Stimulated activated CD8-positive, alpha-beta memory T cell treated with anti-CD3 and anti-CD28 coated beads, Interleukin-4, amount 100 ng/mL, for 4 hours (primary cell): ENCODE data around the gene GTPBP1.

Experiments used
- DNase-seq, 2 donors: peaks; one replicate each; pipeline ENCODE4 v3.0.0-alpha.2; 2020; ENCODE audit warnings: low read depth in 2 of 2, low spot score in 1 of 2

GTPBP1 gene

DNA sequence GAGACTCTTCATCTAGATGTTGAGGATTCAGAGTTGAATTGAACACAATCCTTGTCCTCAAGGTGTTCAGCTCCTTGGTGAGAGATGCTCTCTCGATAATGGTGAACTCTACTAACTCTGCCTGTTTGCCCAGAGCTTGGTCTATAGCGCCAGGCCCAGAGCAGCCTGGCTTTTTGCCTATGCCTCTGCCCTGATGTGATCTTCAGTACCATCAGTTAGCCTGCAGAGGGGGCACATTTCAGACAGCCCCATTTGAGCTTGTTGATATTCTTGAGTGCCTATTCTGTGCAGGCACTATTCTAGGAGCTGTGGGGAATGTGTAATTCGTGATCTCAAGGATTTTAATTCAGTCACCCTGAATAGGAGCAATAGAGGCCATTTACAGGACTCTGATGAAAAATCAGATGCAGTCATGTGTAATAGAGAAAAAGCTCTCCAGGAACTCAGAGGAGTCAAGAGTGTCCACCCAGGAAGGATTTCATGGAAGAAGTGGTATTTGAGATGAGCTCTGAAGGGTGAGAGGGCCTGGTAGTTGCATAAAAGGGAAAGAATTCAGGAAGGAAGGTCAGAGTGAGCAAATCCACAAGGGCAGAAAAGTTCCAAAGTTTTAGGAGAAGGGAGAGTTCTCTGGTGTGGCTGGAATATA lies 19.3 kb downstream of the GTPBP1 start:
- DNase-seq = no peak

DNA sequence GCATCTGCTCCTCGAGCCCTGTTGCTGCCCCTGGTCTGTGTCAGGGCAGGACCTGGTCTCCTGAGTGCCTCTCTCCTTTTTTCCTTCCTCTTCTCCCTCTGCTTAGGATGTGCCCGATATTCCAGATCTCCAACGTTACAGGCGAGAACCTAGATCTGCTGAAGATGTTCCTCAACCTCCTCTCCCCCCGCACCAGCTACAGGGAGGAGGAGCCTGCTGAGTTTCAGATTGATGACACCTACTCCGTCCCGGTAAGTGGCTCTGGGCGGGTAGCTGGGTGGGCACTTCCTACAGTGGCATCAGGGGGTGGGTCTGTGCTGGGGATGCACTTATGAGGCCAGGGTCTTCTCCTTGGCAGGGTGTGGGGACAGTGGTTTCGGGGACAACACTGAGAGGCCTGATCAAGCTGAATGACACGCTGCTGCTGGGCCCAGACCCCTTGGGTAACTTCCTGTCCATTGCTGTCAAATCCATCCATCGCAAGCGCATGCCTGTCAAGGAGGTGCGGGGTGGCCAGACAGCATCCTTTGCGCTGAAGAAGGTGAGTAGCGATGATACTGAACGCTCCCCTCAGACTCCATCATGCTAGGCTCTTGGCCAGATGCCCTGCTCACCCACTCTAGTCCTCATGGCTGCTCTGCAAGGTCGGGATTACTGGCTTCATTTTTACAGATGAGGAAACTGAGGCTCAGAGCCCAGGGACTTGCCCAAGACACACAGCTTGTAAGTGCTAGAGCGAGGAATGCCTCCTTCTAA lies 20.3 kb downstream of the GTPBP1 start:
- no peak for DNase-seq

DNA sequence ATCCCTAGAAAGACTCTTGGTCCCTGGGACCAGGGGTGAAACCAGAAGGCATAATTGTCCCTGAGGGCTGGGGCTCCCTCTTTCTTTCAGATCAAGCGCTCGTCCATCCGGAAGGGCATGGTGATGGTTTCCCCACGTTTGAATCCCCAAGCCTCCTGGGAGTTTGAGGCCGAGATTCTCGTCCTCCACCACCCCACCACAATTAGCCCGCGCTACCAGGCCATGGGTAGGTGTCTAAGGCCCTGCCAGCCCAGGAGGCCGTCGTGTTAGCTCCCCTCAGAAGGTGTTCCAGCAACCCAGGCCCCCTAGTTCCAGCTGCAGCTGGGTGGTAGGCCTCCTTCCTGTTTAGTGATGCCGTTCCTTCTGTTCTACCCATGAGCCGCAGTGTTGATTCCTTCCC lies 21.4 kb downstream of the GTPBP1 start:
- DNase-seq = no peak

DNA sequence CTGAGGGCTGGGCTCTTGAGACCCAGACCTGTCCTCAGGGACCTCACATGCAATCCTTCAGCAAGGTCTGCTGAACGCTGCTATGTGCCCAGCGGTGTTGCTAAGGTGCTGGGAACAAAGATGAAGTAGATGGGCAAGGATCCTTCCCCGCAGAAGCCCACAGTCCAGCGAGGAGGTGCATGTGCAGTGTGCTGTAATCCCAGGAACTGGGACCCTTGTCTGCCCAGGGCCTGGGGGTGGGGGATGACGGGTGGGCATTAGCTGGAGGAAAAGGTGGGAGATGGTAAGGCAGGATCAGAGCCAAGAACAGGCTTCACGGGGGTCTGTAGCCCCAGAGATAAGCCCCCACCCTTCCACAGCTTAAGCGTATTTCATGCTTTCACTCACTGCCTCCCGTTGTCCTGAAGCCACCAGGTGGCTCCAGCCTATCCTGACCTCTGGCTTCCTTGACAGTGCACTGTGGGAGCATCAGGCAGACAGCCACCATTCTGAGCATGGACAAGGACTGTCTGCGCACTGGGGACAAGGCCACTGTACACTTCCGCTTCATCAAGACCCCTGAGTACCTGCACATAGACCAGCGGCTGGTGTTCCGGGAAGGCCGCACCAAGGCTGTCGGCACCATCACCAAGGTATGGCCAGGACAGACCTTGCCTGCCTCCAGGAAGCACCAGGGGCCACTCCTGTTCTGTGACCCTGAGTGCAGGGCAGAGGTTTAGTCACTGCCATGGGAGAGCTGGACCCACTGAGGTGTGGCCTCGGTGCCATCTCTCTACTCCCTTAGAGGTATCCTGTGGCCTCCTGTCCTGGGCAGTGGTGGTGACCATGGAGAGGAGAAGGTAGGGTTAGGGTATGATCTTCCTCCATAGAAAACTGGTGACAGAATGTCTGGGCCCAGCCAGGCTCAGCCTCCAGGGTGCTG lies 22.0 kb downstream of the GTPBP1 start:
- DNase-seq = no peak

DNA sequence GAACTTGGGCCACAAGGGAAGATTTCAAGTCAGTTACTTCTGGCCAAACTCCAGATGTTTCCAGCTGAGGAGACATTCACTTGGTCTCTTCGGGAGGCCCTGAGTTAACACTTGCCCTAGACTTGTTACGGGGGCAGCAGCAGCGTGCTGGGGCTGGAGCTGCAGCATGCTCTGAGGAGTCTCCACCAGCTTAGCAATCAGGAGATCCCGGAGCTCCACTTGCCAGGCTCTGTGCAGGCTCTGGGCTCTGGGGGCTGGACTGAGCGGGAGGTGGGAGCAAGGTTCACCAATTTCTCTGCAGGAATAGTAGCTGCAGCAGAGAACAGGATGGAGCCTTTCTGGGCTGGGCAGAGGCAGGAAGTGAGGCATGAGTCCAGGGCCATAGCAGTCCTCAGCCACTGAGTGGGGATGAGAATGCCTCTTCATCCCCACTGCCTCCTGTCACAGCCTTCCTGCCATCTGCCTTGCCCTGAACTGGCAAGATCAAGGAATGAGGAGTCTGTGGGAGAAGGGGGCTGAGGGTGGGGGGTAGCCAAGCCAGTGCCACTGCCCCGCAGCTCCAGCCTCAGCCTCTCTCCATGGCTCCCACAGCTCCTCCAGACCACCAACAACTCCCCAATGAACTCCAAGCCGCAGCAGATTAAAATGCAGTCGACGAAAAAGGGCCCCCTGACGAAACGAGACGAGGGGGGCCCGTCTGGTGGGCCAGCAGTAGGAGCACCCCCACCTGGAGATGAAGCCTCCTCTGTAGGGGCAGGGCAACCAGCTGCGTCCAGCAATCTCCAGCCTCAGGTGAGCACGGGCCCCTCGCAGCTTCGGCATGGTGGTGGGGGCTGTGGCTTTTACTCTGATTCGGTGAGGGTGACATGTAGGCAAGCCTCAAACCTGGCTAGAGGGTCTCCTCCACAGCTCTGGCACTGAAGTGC lies 23.4 kb downstream of the GTPBP1 start:
- DNase-seq = no peak

DNA sequence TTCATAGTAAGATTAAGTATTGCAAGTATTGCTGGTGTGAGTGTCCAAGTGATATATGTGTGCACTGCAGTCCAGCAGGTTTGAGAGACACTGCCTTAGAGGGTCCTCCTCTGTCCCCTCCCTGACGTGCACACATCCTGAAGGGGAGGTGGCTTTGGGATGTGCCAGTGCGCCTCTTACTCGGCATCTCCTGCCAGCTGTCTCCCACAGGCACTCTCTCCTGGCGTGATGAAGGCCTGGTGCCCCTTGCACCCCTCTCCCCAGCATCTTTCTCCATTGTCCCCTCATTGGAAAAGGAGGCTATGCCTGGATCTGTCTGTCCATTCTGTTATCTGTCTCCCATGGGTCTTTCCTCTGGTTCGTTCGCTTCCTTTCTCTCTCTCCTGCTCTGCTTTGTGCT lies 24.2 kb downstream of the GTPBP1 start:
- no peak for DNase-seq

DNA sequence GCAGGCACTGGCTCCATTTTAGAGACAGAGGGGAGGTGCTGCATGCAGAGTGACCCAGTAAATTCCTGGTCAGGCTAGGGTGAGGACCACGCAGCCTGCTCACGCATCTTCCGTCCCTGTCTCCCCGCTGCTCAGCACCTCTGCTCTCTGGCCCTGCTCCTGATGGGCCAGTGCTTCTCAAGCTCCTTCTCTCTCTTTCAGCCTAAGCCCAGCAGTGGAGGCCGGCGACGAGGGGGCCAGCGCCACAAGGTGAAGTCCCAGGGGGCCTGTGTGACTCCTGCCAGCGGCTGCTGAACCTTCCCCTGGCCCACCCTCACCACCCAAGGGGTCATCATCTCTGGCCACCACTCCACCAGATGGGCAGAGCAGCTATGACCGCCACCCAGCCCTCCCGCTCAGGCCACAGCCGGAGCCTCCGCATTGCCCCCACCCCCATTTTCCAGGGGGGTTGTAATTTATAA lies 24.7 kb downstream of the GTPBP1 start:
- no peak for DNase-seq

DNA sequence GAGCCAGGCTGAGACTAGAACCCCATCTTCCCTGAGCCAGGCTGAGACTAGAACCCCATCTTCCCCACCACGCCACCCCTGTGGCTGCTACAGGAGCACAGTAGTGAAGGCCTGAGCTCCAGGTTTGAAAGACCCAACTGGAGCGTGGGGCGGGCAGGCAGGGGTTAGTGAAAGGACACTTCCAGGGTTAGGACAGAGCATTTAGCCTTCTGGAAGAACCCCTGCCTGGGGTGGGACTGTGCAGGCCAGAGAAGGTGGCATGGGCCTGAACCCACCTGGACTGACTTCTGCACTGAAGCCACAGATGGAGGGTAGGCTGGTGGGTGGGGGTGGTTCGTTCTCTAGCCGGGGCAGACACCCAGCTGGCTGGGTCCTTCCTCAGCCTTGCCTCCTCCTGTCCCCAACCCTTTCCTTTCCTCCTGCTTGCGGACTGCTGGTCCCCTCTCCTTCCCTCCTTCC lies 26.0 kb downstream of the GTPBP1 start:
- DNase-seq = no peak

DNA sequence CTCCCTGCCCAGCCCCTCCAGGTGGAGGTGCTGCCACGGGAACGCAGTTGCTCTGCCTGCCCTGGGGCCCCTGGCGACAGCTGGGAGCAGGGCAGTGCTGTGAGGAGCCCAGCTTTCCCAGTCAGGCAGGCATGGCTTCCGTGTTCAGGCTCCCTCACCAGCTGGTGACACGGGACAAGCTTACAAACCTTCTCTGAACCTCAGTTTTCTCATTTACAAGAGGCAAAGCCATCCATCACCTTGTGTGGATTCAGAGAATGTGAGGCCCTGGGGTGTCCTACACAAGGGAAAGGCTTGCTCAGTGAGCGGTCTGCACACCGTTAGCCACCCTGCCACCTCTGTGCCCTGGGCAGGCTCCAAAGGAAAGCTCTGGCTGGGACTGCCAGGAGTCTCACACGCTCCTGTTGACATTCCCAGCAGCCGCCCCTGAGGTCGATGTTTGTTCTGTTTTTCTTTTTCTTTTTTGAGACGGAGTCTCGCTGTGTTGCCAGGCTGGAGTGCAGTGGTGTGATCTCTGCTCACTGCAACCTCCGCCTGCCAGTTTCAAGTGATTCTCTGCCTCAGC lies 26.6 kb downstream of the GTPBP1 start:
- DNase-seq = no peak

DNA sequence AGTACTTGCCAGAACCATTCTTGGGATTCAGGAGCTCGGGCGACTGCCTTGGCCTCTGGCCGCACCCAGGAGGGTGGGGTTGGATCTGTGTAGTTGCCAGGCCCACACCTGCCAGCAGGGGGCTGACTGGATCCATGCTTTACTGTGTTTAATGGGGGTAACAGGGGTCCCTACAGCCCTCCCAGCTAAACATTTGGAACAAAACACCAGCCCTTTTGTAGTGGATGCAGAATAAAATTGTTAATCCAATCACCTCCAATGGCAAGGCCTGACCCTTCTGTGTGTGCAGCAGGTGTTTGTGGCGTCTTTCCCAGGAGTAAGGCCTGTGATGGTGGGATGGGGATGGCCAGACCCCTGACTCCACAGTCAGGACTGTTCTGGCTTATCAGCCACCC lies 27.6 kb downstream of the GTPBP1 start:
- DNase-seq = no peak

DNA sequence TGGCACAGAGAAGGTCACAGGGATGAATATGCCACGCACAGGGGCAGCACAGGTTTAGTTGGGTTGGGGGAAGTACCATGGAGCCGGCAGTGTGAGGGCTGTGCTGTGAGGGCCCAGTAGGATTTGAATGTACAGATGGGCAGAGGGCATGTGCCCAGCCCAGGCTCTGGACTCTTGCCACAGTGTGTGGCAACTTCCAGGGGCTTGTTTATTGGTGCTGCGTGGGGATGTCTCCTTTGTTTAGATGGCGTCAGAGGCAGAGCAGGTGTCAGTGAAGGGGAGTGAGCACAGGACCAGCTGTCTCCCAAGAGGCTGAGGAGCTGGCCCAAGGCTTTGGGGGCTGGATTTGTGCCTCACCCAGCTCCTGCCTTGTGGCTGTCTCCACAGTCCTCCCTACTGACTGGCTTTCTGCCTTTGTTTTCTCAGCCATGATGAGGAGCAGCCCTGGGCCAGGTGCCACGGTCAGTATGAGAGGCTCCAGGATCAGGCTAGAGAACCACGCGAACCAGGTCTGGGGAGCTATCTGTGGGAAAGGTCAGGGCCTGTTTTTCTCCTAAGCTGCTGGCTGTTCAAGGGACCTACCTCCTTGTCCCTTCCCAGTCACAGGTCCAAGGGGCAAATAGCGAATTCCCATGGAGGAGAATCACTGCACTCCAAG lies 28.1 kb downstream of the GTPBP1 start:
- no peak for DNase-seq

DNA sequence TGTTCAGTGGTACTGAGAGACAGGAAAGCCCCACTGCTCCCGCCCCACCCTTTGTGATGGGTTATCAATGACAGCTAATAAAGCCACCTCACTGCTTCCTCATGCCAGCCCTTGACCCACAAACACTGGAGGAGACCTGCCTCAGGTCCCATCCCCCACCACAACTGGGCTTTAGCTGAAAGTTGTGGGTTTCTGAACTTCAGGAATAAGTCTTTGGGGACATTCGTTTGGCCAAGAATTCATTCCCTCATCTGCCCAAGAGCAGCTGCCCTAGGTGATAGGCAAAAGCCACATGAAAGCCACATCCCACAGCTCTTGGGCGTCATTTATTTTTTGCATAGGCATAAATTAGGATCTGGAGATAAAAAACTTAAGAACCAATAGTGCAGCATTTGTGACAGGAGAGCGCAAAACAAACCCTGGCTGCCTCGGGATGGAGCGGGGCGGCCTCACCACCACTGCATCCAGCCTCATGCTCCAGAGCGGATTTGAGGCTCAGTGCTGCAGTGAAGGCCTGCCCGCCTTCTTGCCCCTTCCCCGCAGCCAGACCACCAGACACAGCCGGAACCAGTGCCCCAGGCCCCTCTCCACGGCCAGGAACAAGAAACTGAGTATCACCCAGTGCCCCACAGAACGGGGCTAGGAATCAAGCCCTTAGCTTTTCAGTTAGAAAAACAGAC lies 28.8 kb downstream of the GTPBP1 start:
- DNase-seq = no peak

DNA sequence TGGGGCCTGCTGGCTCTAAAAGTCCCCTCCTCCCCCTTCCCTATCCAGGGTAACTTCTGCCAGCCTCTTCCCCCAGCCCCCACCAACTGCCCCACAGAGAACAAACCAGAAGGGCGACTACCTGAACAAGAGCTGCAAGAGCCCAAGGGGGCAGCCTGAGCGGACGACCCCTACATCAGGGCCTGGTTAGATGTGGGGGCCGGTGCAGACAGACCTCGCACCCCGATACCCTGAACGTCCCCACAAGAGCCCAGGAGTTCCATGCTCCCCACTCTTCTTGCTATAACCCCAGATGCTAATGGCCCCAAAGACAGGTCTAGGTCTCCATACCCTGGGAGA lies 29.4 kb downstream of the GTPBP1 start:
- DNase-seq = no peak

DNA sequence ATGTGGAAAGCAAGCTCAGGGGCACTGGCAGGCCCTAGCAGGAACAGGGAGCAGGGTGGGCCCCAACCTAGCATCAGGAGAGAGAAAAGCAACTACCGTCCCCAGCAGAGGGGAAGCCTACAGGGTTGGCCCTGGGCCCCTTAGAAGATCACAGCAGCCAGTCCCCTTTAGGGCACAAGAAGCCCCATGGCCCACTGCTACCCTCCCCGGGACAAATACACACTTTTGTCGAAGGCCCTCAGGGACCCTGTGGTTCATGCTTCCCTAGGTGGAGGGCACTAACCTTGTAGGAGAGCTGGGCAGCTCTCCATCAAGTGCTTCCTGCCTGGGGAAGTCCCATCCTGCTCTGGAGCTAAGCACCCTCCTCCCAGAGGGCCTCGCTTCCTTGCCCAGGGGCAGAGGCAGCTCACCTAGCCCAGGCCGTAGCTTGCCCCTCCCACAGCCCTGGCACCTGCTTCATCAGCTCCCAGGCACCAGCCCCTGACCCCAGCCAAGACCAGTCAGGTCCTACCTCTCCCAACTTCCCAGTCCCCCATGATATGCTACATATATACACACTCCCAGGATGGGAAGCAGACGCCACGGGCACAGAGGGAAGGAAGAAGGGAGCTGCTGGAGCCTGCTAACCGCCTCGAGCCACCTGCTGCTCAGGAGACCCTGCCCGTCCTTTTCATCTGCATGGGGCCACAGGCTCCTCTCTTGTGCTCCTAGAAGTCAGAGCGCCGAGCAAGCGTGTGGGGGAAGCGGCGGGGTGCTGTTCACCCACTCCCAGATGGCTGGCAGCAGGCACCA lies 29.9 kb downstream of the GTPBP1 start:
- no peak for DNase-seq

DNA sequence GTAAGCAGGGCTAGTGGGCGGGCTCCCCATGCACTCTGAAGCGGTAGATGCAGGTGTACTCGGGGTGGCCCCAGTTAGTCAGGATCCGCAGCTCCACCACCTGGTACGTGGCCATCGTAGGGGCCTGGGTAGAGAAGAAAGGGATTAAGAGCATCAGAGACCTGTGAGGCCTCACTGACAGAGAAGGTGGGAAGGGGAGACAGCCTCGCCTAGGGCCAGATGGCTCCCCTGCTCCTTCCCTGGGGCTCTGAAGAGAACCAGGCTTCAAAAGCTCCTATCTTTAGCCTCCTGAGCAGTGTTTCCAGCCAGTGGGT lies 30.5 kb downstream of the GTPBP1 start:
- DNase-seq = no peak

DNA sequence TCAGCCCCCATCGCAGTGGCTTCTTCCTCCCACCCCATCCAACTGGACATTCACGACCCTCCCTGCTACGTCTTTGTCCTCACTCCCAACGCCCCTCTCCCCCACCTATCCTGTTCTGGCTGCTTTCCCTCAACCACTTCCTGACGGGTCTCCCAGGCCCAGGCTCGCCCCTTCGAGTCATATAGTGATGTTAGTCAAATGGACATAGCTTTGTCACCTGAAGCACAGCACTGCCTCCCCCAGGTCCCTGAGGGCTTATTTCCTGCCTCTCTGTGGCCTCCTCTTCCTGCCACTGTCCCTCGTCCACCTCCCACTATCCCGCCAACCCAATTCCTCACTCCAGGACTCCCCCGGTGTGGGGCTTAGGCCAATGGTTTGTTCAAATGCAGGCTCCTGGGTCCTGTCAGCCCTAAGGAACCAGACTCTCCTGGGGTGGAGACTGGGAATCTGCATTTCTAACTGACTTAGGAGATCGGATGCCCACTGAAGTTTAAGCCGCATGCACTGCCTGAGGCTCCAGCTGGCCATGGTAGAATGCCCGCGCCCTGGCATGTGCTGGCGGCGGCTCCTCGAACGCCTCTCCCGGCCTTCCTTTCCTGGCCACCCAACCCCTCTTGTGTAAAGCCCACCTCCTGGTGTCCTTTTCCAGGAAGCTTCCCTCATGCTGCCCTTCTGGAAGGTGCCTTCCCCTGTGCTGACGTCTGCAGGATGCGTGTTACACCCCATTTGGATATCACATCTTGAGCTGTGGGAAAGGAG lies 31.7 kb downstream of the GTPBP1 start:
- DNase-seq = no peak

DNA sequence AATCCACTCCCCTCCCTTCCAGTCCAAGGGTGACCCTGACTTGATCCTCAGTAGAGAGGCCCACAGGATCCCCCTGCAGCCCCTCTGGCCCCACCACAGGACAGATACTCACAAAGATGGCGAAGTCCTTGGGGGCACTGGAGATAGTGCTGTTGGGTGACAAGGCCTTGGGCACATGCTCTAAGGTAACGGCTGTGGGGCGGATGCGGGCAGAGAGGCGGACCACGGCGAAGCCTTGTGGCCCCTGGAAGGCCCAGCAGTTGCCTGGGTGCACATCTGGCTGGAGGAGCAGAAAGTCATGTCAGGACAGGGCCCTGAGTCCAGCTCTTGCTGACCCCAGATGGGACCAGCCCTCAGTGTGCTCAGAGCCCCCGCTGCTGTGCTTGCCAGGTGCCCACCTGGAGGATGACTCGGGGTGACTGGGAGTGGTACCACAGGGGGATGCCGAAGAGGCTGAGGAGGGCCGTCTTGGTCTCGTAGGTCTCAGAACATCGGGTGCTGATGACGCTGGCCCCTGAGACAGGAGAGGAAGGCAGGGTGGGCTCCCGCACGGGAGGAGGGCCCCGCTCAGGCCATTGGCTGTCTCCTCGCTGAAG lies 32.8 kb downstream of the GTPBP1 start:
- no peak for DNase-seq
